ENCODE data around the gene HSD11B1.

DNA sequence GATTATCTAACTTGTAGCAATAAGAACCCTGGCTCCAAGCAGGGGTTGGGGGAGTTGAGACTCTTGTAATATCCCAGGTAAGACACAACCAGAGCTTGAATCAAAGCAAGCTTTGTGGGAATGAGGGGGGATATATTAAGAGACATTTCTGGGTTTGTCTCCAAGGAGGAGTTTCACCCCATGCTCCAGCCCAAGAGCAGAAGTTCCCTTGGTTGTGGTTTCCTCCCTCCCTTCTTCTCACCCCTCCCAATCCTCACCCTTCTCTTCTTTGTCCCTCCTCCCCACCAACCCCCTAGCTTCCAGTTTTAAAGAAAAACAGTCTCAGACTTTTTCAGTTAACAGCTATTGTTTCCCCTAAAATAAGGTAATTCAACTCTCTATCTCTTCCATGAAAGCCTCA lies 63.1 kb downstream of the HSD11B1 start:
- TF ChIP-seq, protein P1, sequence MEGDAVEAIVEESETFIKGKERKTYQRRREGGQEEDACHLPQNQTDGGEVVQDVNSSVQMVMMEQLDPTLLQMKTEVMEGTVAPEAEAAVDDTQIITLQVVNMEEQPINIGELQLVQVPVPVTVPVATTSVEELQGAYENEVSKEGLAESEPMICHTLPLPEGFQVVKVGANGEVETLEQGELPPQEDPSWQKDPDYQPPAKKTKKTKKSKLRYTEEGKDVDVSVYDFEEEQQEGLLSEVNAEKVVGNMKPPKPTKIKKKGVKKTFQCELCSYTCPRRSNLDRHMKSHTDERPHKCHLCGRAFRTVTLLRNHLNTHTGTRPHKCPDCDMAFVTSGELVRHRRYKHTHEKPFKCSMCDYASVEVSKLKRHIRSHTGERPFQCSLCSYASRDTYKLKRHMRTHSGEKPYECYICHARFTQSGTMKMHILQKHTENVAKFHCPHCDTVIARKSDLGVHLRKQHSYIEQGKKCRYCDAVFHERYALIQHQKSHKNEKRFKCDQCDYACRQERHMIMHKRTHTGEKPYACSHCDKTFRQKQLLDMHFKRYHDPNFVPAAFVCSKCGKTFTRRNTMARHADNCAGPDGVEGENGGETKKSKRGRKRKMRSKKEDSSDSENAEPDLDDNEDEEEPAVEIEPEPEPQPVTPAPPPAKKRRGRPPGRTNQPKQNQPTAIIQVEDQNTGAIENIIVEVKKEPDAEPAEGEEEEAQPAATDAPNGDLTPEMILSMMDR (IDR thresholded peaks at IDR 0.05), result no peak
- TF ChIP-seq POLR2A (IDR thresholded peaks at IDR 0.05), result no peak
